Heart left ventricle (tissue), 13 donors: ENCODE measurements around the gene DMD.

Experiments
- CTCF ChIP-seq, 12 donors: fragments of 200-600 bp; sonication (generic) in 4 of 12; IDR thresholded peaks; one replicate each; pipeline versions ENCODE4 v1.5.0 to v1.8.0; 2018 to 2022; ENCODE audit warnings: antibody characterized with exemption in 12 of 12, mild to moderate bottlenecking in 5 of 12
- POLR2A ChIP-seq, 2 donors: fragments of 450-650 bp; IDR thresholded peaks; one replicate each; pipeline ENCODE4 v1.6.1; 2017; ENCODE audit warnings: antibody characterized with exemption in 2 of 2, mild to moderate bottlenecking in 2 of 2, moderate library complexity in 2 of 2
- donor health status: ischemic (EF 13 %, LVEDD 7.1; RV severe dilation, severe dysfunction).
- donor health status: DM: no; HTN: yes; CAD: no.
- donor health status: DM: no; HTN: no; CAD: no.
- donor health status: ischemic (EF 25% LVEDD 6.9; RV normal size, moderate dysfunction).
- donor health status: ischemic (EF 25% LVEDD 5.7; RV mildly dilated, moderate dysfunction).
- donor health status: ischemic (EF 35%, LVEDD 5.7; RV mildly dilated, moderate dysfunction).
- donor health status: nonischemic (EF 11% LVEDD 7.7; RV severe dilation, severe dysfunction).
- donor health status: DM: yes; HTN: yes; CAD: no.
- donor health status: PGD.
- donor health status: ischemic (EF 29% LVEDD 5.4; RV normal size, mild dysfunction).
- donor health status: nonischemic (EF 23%, LVEDD 6.1; RV moderate dilation, normal function).

GRCh38 chrX:31811106-31811505, 1400.2 kb downstream of the DMD start:
- TF ChIP-seq CTCF (IDR thresholded peaks at IDR 0.05) (no peak), POLR2A (IDR thresholded peaks at IDR 0.05) (no peak)
